SKM-1 (cell line): Measurements from ENCODE around the gene ADRA2A.

ENCODE experiments used
- DNase-seq: peaks from one replicate; lab custom pipeline; 2025; ENCODE audit not compliant: unreplicated experiment; lab: John Stamatoyannopoulos, UW

Gene ADRA2A

DNA sequence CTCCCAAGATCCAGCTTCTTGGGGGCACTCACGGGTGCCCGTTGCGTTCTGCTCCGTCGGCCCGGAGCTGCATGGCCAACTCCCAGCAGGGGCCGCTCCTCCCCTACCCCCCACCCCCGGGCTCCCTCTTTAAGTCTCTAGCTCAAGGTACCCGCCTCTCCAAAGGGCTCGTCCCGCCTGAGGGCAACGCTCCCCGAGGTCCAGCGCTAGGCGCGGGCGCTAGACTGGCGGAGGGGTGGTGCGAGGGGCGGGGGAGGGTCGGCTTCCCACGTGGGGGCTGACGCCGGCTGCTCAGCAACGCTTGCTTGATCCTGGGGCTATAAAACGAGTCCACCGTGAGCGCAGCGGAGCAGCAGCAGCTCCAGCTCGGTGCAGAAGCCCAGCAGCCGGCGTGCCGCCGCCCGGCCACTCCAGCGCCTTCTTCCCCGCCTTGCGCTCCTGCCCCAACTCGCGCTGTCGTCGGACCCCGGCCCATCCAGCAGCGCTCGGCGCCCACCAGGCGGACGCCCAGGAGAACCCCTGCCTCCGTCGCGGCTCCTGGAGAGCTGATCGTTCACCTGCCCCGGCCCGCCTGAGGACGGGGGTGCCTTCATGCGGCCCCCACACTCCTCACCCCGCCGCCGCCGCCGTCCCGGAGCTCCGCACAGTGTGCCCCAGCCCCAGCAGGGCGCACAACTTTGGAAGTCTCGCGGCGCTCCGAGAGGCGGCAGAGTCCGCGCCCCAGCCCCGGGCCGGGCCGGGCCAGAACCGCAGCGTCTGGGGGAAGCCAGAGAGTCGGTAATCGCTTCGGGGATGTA, at the start of gene ADRA2A:
Gene ADRA2A, plus strand, starts transcription at position 348 of the 797 bp plus-strand sequence. CDS start 968 bp downstream, outside the sequence.
- no peak for DNase-seq

- DNase-seq, result no peak
Measured at GRCh38 chr10:111030042-111030750, 46.6 kb upstream of the ADRA2A start.

DNA sequence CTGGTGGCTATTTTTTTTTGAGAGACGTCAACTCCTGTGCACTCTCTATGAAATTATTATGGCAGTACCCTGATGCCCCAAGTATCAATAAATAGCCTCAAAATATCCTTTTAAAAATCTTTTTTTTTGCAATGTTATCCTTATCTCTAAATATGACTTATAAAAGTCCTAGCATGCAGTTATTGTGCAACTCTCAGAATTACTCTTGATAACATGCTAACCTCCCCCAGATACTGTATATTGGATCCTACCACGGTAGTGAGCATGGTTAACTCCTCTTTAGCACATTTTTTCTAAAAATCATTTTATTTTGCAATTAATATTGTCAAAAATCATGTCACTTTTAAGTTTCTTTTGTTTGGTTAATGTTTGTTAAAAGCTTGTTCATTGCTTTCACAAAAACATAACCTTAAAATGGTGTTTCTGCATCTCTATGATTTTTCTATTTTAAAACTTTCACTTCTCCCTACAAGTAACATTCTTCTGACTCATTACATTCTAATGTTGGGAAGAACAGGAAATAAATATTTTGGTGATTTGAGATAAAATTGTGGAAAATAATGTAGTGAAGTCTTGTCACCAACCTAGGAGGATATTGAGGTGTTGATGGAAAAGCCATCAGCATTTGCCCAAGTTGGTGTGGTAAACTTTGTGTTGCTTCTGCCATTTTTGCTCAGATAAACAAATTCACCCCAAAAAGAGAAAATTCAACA, 42.1 kb upstream of the ADRA2A start:
- DNase-seq, result no peak

DNA sequence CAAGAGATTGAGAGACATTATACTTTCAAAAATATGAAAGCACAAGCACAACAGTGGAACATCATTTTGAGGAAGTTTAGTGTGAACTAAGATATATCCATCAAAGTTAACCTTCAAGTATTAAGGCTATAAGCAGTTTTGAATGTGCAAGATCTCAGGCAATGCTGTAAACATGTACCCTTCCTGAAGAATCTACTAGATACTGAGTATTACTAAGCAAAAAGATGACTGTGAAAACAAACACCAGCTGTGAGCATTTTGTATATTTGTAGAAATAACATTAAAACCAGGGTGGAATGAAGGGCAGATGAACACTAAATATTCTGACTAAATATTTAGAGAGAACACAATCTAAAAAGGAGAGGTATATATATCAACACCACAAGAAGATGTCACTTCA, 41.3 kb upstream of the ADRA2A start:
- no peak for DNase-seq

DNA sequence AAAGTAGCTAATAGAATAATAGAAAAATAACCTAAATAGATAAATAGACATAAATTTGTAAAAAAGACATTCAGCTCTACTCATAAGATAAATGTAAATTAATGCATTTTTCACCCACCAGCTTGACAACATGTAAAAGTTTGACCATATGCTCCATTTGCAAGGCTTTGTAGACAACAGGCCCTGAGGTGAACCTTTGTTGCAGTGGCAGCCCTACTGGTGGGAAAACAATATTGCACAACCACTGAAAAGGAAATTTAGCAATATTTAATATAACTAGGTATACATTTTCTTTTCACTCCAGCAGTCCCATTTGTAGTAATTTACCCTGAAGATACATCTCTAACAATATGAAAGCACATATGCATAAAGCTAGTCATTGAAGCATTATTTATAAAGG, 39.0 kb upstream of the ADRA2A start:
- no peak for DNase-seq

GRCh38 chr10:111039522-111039921, 37.3 kb upstream of the ADRA2A start:
- DNase-seq, result no peak

DNA sequence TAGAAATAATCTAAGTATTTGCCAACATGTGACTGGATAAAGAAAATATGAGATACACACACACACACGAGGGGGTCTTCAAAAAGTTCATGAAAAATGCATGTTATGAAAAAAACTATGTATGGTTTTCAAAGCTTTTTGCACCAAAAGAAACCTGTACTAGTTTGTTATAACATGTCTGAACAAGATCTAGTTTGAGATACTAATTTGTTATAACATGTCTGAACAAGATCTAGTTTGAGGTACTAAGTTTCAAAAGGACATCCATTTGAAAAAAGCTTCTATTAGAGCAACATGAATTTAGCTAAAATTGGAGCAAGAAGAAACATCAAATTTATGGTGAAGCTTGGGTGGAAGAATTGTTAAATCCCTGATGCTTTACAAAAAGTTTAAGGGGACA, 19.8 kb upstream of the ADRA2A start:
- DNase-seq, result no peak

- DNase-seq, result no peak
Measured at GRCh38 chr10:111063471-111063870, 13.4 kb upstream of the ADRA2A start.

- no peak for DNase-seq
Measured at GRCh38 chr10:111072232-111072631, 4.6 kb upstream of the ADRA2A start.

DNA sequence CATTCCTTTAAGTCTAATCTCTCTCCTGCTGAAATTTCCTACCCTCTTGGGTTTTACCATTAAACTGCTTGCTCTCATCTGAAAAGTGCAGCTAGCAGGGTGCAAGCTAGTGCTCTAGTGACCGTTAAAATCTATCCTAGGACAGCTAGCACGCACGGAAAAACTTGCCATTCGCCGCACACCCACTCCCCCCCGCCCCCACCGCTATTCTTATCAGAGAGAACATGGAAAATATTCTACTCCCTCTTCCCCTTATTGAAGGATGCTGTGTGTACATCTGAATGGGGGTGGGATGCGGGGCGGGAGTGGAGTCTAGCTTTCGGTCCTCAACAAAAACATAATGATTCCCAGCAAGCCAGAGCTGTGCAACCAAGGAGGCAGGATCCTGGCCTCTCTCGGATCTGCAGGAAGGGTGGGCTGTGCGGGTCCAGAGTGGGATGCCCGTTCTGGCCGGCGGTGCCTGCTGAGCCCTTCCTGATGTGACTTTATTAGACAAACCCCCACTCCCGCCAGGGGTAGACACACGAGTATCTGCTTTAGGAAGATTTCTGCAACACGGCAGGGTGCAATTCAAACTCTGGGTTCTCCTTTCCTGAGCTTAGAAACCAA, 1.1 kb upstream of the ADRA2A start:
- DNase-seq, result no peak

- no peak for DNase-seq
Measured at GRCh38 chr10:111076191-111076681, 593 bp upstream of the ADRA2A start.

- DNase-seq, result no peak
Measured at GRCh38 chr10:111077479-111077784, 603 bp downstream of the ADRA2A start.

DNA sequence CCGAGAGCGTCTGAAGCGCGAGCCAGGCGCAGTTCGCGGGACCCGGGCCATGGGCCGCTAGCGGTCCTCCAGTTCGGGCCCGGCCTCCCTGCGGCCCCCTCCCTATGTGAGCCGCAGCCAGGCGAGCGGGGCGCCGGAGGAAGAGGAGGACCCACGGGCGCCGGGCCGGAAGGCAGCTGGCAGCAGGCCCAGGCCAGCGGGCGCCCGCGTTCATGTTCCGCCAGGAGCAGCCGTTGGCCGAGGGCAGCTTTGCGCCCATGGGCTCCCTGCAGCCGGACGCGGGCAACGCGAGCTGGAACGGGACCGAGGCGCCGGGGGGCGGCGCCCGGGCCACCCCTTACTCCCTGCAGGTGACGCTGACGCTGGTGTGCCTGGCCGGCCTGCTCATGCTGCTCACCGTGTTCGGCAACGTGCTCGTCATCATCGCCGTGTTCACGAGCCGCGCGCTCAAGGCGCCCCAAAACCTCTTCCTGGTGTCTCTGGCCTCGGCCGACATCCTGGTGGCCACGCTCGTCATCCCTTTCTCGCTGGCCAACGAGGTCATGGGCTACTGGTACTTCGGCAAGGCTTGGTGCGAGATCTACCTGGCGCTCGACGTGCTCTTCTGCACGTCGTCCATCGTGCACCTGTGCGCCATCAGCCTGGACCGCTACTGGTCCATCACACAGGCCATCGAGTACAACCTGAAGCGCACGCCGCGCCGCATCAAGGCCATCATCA, 1.1 kb downstream of the ADRA2A start:
- no peak for DNase-seq

GRCh38 chr10:111078505-111079185, 1.8 kb downstream of the ADRA2A start:
- DNase-seq, result no peak

GRCh38 chr10:111079241-111079760, 2.5 kb downstream of the ADRA2A start:
- DNase-seq, result no peak

GRCh38 chr10:111079781-111080180, 3.0 kb downstream of the ADRA2A start:
- no peak for DNase-seq

DNA sequence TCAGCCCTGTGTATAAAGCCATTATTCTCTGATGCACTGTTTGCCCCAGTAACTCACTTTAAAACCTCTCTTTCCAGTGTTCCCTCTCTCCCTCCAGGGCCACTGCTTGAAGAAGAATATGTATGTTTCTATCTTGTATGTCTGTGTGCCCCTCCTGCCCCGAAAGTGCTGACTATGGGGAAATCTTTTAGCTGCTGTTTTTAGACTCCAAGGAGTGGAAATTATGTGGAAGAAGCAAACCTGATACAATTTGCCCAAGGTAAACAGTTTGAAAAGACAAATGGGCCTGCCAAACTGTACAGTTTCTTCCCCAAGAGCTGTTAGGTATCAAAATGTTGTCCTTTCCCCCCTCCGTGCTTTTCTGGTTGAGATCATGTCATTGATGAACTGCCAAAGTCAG, 3.4 kb downstream of the ADRA2A start:
- no peak for DNase-seq

- DNase-seq, result no peak
Measured at GRCh38 chr10:111081595-111081994, 4.8 kb downstream of the ADRA2A start.

DNA sequence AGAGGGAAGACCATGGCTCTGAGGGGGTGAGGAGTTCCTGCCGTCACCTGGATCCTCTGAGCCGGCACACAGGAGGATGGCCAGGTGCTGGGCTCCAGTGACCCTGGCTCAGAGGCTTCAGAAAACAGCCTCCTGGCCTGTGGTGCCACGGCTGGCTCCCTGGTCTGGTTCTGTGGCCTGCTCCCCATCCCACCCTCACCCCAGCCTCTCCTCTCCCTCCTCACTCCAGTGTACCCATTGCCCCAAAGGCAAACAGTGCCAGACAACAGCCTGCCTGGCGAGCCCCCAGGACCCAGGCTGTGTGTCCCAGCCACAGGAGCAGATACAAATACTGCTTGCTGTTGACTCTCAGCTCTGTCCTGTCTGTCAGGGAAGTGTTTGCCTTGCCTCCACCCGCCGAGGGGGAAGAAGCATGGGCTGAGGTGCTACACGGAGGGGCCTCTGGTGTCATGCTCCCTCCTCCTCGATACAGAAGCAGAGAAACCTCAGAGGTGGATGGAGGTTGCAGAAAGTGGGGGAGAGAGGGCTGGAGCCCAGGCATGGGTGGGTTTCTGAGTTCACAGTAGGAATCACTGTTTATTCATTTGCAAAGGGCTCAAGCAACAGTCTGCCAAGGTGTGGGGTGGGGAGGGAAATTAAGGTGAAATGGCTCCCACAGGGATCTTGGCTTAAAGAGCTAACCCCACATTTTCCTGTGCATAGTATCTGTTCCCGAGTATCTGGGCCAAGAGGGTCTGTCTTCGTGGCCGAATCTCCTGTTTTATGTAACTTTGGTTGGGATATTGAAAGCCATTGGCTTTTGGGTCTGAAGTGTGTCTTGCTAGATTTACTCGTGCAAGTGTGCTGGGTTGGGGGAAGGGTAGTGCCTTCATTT, 5.5 kb downstream of the ADRA2A start:
- DNase-seq, result no peak
